ENCODE results near the gene GCG.
A peak's percentile ranks its signal among the peaks of the same experiment; 100 is the strongest.

GCG gene

DNA sequence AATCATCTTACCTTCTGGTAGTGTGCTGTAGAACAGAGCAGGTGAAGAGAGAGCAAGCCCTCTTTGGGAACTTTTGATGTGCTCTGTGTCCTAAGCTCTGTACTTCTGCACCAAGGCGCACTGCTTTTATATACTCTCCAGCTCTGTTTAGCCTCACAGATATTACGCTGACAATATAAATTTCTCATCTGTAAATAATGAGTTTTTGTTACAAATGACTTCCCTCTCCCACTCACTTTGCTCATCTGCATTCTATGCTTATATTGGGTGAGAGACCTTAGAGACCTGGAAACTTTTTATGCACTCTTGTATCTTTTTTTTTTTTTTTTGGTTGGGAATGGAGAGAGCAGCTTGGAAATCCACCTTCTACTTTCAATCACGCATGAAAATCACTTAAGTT is at the start of gene GCG:
Gene GCG, minus strand, starts transcription at position 101 of the 400 bp plus-strand sequence. CDS start 3,069 bp downstream, outside the sequence.
- DNase-seq (ENCODE audit: low read depth) = no peak

DNA sequence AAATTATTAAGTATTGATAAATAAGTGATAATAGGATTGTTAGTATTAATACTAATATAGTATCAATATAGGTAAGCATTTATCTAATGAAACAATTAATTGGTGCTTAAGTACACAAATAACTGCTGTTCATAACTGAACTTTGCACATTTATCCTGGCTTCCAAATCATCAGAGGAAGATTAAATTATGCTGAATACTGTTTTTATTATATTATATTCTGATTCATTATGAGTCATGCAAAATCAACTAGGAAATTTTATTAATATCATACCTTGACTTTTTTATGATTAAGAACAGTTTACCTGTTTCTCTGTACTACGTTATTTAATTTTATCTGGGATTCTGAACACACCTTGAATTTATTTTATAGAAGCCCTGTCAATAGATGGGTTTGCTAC is 48.6 kb upstream of the GCG start:
- DNase-seq (ENCODE audit: low read depth) = no peak

DNA sequence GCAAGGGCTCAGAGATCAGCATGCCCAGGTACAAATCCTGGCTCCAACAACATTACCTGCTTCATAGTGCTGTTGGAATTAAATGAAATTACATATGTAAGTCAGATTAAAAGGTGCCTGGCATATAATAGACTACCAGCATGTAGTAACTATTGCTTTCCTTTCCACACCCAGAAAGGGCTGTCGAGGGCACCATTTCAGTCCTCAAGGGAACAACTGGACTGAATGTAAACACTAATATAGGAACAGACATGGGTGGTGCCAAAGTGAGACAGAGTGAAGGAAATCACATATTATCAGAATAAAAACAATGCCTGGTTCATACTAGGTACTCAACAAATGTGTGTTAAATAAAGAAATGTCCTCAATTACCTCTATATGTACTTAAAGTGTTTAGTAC is 47.9 kb upstream of the GCG start:
- no peak for DNase-seq (ENCODE audit: low read depth)

DNA sequence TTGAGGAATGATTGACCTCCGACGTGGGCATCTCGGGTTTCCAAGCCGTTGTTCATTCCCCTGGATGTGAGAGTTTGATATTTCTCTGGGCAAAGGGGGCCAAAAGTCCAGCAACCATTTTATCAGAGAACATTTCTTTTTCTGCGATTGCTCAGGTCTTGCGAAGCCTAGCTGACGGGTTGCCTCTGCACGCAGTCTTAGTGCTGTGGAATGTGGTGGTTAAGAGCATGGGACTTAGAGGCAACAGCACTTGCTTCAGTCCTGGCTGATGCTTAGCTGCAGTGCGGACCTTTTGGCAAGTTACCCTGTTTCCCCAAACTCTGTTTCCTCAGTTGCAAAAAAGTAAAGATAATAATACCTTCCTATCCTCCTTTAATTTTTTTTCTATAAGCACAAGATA is 46.2 kb upstream of the GCG start:
- no peak for DNase-seq (ENCODE audit: low read depth)

DNA sequence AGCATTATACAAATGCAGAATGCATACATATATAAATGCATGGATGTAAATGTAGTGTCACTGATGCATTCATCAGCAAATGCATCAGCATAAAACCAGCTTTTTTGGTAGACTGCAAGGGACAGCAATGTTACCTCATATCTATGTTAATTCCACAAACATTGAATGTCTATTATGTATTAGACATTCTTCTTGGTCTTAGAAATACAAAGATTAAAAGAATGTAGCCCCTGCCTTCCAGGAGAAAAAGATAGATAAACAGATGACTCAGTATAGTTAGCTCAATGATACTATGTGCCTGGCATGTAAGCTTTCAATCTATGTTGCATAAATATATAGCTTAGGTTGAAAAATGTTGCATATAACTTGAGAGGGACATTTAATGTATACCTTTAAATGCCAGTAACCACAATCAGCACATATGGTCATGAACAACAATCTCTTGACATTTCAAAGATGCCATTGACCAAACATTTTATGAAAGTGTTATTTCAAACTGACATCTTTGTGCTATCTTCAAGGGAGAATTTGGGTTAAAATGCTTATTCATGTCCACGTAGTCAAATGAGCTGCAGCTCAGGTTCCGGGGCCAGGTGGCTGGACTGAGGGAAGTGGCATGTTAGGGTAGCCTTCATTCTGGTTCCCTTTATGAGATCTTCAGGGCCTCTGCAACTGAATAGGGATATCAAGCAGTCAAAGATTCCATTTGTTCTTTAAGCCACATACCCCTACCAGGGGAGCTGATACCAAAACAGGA is 45.2 kb upstream of the GCG start:
- no peak for DNase-seq (ENCODE audit: low read depth)

DNA sequence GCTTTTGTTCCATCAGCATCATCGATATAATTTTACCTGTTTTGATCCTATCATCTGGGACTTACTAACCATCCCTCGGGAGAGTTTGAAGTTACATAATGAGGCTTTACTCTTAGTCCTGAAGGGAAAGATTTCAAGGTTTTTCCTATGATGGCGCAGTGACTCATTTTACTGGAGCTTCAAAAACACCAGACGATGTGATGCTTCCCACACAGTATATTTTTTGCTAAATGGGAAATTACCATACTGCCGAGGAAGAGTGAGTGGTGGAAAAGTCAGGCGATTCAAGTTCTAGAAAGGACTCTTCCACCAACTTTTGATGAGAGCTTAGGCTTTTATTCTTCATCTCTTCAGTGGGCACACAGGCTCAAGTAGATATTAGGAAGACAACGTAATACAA is 44.6 kb upstream of the GCG start:
- peak; percentile 69 for DNase-seq (ENCODE audit: low read depth)

DNA sequence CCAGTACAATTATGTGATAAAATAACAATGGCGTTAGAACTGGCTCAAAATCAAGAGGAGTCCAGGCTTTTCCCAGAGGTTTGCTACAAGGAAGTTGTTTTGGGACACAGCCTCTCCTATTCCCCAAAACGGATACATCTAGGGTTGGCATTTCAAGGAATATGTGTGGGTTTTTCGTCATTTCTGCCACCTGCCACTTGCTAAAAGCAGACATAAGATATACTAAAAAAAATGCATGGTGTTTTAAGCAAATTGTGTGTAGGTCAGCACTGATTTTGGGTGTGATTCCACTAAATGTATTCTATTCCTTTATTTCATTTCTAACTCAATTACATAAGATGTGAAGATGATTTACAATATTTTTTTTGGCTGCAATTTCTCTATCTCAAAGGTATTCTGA is 36.4 kb upstream of the GCG start:
- DNase-seq (ENCODE audit: low read depth) = no peak

DNA sequence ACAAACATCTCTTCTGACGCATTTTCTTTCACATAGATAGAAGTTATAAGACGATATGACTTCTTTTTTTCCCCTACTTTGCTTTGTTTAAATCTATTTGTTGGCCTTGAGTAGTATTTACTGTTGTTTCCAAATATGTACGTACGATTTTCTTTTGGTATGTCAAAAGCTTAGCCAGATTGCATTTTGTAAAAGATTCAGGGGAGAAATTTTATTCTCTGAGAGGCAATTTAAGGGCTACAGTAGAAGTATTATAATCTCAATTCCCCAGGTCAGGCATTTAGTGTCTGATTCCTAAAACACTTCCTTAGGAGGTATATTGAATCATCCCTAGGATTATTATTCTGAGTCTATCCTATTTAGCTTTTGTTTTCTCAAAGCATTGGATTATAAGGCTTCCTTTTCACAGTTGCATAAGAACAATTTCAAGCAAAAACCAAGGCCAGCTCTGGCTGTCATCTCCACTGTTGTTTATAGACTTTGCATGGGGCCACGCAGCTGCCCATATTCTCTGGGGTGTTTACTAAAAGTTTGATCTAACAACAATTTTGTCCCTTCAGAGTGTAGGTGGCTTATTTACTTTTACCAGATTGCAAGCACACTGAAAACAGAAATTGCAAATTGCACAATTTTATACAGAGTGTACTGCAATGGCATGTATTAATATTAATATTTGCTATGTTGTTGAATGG is 33.6 kb upstream of the GCG start:
- no peak for DNase-seq (ENCODE audit: low read depth)

DNA sequence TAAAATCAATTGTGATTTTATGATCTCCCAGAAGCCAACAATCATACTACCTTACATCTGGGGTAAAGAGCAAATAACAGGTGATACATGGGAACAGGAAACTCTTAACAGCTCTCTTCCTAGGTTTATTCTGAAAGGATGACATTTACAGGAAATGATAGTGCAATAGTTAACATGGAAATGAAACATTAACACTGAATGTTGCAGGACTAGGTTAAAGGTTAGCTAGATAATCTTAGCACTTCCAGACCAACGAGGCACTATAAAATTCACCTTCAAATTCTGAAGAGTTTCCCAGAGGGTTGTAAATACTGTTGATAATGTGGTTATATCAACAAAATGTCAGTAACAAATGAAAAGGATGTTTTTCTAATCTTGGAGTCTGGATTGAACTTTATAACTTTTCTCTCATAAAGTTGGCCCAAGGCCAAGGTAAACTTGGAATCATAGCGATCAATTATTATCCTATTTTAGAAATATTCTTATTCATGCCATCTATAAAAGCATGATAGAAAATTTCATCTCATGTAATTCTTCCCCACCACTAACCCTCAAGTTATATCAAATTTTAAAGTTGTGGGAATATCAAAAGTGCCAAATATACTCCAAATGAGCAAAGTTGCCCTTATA is 32.9 kb upstream of the GCG start:
- no peak for DNase-seq (ENCODE audit: low read depth)

DNA sequence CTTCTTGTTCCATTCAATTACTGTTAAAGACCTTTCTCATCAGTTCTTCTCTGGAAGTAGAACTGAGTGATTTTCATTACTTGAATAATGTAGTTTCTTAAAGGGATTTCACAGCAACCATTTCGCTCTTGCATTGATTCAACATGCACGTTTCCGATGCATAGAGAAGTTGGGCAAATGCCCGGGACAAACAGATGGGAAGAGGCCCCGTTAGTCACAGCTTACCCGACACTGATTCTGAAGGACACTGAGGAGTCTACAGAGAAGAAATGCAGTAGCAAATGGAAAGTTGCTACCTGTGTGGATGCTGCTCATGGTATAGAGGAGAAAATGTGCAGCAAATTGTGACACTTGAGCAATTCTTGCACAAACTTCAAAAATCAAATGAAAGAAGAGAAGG is 32.3 kb upstream of the GCG start:
- DNase-seq (ENCODE audit: low read depth) = no peak

DNA sequence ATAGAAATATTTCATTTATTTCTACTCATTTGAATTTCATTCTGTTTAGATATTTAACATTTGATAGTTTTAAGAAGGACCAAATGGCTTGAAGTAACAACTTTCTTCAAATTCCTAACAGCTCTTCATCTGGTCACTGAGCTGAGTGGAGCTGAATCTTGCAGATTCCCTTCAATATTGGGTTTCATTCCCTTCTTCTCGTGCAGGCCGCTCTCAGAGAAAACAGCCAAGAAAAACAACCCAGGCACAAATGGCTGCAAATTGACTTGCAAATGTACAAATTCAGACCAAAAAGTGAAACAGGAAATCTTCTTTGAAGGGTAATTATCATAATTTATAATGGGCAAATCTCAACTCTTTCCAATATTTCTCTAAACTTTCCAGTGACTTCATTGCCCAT is 30.3 kb upstream of the GCG start:
- DNase-seq (ENCODE audit: low read depth) = peak; percentile 38

DNA sequence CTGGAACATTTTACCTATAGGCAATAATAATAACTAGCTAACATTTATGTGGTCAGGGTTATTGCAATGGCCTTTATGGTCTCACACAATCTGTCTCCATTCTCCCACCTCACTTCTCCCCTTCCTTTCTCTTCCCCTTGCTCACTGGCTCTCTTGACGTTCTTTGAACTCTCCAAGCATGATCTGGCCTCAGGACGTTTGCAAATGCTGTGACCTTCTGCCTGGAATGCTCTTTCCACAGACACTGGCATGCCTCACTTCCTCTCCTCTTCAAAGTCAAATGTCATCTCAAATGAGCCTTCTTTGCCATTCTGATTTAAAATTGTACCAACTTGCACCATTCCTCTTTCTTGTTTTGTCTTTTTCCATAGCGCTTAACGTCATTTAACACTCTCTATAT is 25.3 kb upstream of the GCG start:
- DNase-seq (ENCODE audit: low read depth) = no peak

DNA sequence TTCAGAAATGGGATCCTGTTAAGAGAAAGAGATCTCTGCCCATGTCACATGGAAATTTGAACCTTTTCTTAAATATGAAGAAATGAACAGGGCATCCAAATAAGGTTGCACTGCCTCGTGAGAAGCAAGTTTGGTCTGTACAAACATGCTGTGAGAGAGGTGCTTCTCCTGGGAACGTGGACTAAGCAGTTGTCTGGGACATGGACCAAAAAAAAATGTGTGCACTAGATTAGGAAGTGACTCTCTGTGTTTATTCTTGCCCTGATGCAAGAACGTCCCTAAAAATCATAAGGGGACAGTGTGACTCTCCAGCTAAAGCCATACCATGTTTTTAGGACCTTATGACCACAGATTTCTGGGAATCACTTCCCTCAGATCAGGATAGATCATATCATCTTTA is 23.7 kb upstream of the GCG start:
- no peak for DNase-seq (ENCODE audit: low read depth)

DNA sequence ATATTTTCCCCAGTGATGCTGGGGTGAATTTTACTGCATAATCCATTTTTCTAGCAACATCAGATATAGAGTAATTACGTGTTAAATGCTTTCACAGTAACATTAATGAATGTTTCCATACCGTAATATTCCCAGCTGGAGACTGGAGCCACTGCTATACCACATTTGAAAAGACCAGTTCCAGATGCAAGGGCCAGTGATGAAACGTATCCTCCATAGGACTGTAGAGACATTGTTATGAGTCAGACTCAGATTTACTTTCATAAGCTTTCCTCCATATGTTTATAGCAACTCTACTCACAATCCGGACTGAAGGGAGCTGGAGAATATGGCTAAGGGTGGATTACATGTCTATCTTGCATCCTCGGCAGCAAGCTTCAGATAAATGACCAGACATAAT is 22.7 kb upstream of the GCG start:
- no peak for DNase-seq (ENCODE audit: low read depth)

DNA sequence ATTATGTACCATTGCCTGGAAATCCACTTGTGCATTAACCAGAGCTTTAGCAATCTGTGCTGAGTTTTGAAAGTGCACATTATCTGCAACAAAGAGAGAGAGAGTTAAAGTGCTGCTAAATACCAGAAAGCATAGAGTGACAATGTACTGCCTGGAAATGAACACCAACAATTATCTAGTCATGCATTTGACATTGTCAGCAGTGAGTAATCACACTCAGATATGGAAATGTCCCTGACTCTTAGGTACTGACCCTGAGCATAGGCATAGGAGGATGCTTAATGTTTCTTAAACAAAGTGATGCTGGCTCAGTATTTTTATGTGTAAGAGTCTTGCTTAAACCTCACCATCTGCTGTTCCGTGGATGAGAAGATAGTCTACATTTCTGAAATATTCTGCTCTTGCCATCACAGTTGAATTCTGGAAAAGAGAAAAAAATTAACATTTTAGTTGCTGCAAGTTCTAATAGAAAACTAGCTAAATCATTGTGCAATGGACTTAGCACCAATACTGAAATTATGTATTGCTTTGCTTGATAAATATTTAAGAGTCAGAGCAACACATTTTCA is 20.8 kb upstream of the GCG start:
- DNase-seq (ENCODE audit: low read depth) = no peak

DNA sequence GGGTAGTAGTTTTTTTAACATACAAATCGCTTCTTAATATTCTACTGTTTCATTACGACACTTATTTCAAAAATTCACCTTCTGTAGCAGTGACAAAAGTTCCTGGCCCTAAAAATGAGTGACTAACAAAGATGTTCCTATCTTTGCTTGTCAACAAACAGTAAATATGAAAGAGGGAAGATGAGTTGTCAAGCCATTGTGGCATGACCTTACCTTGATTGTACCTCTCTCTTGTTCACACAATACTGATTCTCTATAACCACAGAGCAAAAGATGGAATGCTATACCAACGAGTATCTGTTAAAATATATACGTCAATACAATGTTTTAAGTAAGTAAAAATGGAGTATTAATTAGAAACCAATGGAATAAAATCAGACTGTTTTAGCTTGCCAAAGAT is 14.7 kb upstream of the GCG start:
- no peak for DNase-seq (ENCODE audit: low read depth)

DNA sequence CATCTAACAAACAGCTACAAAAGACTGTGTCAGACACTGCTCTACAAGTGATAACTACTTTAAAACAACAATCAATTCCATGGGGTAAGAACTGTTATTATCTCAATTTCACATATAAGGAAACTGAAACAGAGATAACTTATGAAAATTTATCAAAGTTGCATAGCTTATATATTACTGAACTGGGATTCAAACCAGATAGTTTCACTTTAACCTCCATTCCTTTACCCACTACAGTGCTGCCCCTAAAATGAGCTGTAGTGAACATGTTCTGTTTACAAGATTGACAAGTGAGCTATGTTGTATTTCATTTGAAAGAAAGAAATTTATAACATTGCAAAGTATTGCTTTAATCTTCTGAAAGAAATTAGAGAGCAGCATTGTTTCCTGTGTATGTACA is 14.1 kb upstream of the GCG start:
- DNase-seq (ENCODE audit: low read depth) = no peak

DNA sequence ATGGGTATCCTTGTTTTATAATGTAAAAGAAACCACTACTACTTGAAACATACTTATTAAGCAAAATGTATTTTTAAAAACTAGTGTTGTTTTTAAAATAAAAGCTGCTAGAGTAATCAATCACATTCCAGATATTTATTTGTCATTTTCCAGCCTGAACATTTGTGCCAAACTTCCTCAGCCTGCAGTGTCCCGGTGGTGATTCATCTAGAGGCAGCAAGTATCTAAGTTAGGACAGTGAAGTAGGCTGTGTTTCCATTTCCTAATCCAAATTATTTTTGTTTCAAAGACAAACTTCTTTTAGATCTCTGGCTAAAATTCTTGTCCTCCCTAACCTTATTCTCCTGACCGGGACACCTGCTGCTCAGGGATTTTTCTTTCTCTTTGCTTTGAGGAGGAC is 12.8 kb upstream of the GCG start:
- no peak for DNase-seq (ENCODE audit: low read depth)

DNA sequence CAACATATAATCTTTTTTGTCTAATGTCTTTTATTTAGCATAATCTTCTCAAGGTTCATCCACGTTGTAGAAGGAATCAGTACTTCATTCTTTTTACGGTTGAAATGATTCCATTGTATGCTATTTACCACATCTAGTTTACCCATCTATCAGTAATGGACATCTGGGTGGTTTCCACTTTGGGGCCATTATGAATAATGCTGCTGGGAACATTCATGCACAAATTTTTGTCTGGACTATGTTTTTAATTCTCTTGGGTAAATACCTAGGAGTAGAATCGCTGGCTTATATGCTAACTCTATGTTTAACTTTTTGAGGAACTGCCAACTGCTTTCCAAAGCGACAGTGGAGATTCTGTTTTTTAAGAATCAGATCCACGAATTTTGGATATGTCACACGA is 7.4 kb upstream of the GCG start:
- no peak for DNase-seq (ENCODE audit: low read depth)

DNA sequence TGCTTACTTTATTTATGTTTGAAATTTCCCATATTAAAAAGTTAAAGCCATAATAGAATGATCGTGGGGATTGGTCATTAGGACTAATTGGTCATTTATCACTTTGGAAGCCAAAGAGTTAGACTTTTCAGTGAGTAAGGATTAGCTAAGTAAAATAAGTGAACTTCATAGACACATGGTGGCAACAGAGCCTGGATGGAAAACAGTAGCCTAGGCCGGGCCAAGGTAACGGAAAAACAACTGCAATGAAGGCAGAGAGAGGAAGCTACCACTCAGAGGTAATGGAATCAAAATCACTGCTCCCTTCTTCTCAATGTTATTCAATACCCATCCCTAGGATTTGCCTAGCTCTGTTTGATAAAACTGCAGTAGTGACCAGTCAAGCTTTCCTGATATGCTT is 4.1 kb upstream of the GCG start:
- DNase-seq (ENCODE audit: low read depth) = no peak

DNA sequence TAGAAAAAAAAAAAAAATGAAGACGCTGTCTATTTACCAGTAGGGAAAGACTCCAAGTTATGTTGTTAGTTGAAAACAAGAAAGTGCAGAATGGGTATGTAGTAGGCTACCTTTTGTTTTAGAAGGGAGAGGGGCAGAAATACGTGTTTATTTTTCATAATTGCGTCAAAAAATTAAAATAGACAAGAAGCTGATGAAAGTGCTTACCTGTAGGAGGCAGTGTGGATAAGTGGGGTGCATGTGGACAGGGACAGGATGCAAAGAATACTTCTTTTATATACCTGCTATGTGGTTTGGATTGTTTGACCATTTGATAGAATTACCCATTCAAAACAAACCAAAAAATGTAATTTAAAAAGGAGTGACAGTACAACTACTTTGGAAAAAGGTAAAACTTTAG is 3.0 kb upstream of the GCG start:
- no peak for DNase-seq (ENCODE audit: low read depth)

DNA sequence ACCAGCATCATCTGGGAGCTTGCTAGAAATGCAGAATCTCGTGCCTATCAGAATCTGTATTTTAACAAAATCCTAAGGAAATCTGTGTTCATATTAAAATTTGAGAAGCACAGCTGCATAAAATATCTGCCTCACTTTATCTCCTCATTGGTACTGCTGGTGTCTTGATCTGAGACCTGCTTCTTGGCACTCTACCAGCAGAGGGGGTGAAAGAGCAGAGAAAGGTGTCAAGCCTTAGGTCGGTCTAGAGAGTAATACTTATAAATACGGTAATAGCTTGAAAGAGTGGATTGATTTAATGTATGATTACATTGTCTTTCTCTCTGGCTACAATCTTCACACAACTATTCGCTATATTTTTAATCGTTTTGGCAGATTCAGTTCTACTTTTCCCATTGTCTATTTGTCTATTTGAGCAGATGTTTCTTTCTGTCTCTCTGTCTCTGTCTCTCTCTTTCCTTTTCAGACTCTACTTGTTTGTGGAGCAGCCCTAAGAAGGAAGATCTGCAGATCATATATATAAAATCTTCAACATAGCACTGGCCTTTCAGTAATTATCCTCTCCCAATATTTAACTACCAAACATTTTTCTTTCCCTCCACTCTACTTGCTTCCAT is 1.7 kb upstream of the GCG start:
- DNase-seq (ENCODE audit: low read depth) = no peak

DNA sequence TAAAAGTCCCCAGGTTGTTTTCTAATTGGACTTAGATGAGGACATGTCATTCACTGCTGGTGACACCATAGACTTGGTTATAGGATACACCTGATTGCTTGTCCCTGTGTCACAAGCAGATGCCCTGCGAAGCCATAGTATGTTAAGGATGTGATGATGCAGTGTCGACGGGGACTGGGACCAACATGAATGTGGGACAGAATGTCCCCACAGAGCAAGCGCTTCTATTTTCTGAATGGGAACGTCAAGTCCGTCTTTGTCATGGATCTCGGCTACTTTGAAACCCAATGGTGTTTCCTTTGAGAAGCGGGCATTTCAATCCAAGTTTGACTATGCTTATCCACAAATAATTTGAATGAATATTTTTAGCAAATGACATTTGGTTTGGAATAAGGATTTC is 2.1 kb downstream of the GCG start:
- no peak for DNase-seq (ENCODE audit: low read depth)
